H1 (cell line): ENCODE results near the gene MAPT. TPM values are rescaled to one million over a fixed set of nuclear protein-coding genes. Genes with fewer than 3 reads are reported as not detected.

Experiments
- CTCF ChIA-PET: fragments of 300-600 bp; sonication (Branson Sonifier 250); formaldehyde crosslinking; loops from one replicate; lab custom pipeline; 2021; ENCODE audit not compliant: partially characterized antibody; lab: Charles Lee
- POLR2A ChIA-PET: fragments of 300-600 bp; sonication (Branson Sonifier 250); formaldehyde crosslinking; loops from one replicate; lab custom pipeline; 2021; ENCODE audit warnings: inconsistent platforms; ENCODE audit not compliant: partially characterized antibody; lab: Charles Lee
- DNase-seq, 2 experiments: peaks; one replicate each; pipeline versions ENCODE4 v3.0.0 to v3.0.0-alpha.2; 2010 to 2022; ENCODE audit warnings: low spot score in 2 of 2, low read depth in 1 of 2, mixed read lengths in 1 of 2
- FAIRE-seq: peaks from 2 replicates; lab custom pipeline; 2011; peaks lifted over from hg19 to GRCh38; lab: Jason Lieb, UNC
- H2AFZ ChIP-seq: 2 replicates; pipeline ENCODE4 v1.8.1; 2012; ENCODE audit warnings: low read length, inconsistent platforms
- H2AK5ac ChIP-seq: 2 replicates; pipeline ENCODE4 v1.6.1; 2013; ENCODE audit warnings: low read depth, low read length
- H2BK120ac ChIP-seq: replicated peaks from 2 replicates; pipeline ENCODE3; 2013; ENCODE audit warnings: low read depth, low read length, inconsistent platforms
- H2BK12ac ChIP-seq: 2 replicates; pipeline ENCODE4 v1.6.1; 2013; ENCODE audit warnings: low read depth, low read length
- H2BK15ac ChIP-seq: 2 replicates; pipeline ENCODE4 v1.6.1; 2013; ENCODE audit warnings: low read length
- H2BK20ac ChIP-seq: 2 replicates; pipeline ENCODE4 v1.6.1; 2013; ENCODE audit warnings: low read length
- H2BK5ac ChIP-seq: 2 replicates; pipeline ENCODE4 v1.6.1; 2013; ENCODE audit warnings: low read depth, low read length
- H3K14ac ChIP-seq: 2 replicates; pipeline ENCODE4 v1.6.1; 2013; ENCODE audit warnings: inconsistent platforms; ENCODE audit not compliant: insufficient read length
- H3K18ac ChIP-seq: 2 replicates; pipeline ENCODE4 v1.6.1; 2013; ENCODE audit warnings: low read length; ENCODE audit errors: extremely low read depth
- H3K23ac ChIP-seq: 2 replicates; pipeline ENCODE4 v1.6.1; 2013; ENCODE audit warnings: inconsistent platforms; ENCODE audit not compliant: insufficient read length
- H3K23me2 ChIP-seq: 2 replicates; pipeline ENCODE4 v1.6.1; 2013; ENCODE audit warnings: low read depth, low read length
- H3K27ac ChIP-seq: 2 replicates; pipeline ENCODE4 v1.6.1; 2011; ENCODE audit warnings: low read depth, low read length, inconsistent platforms
- H3K27me3 ChIP-seq, 4 experiments: replicated peaks in 1 of 4; 1 replicate in 1 of 4; 2 replicates in 3 of 4; pipeline versions ENCODE4 v1.6.1 to v1.8.1; 2011 to 2013; ENCODE audit warnings: low read length in 3 of 4, mild to moderate bottlenecking in 3 of 4, inconsistent platforms in 2 of 4, mixed read lengths in 2 of 4, moderate library complexity in 1 of 4; ENCODE audit not compliant: control insufficient read depth in 3 of 4, insufficient read depth in 3 of 4; ENCODE audit errors: extremely low read depth in 1 of 4
- H3K36me3 ChIP-seq, 4 experiments: 2 replicates each; pipeline versions ENCODE4 v1.6.1 to v1.8.1; 2011 to 2013; ENCODE audit warnings: mild to moderate bottlenecking in 4 of 4, low read length in 3 of 4, moderate library complexity in 2 of 4, control low read depth in 1 of 4, inconsistent platforms in 1 of 4; ENCODE audit not compliant: insufficient read depth in 4 of 4, control insufficient read depth in 2 of 4
- H3K4ac ChIP-seq: replicated peaks from 2 replicates; pipeline ENCODE3; 2013; ENCODE audit warnings: low read length, low read depth, mixed read lengths, inconsistent platforms; ENCODE audit not compliant: insufficient read length
- H3K4me1 ChIP-seq, 4 experiments: replicated peaks in 1 of 4; 1 replicate in 1 of 4; 2 replicates in 3 of 4; pipeline versions ENCODE4 v1.6.1 to v1.8.1; 2011 to 2013; ENCODE audit warnings: low read length in 3 of 4, inconsistent platforms in 2 of 4, mixed read lengths in 1 of 4; ENCODE audit not compliant: insufficient read depth in 4 of 4, control insufficient read depth in 3 of 4
- H3K4me2 ChIP-seq, 2 experiments: 2 replicates each; pipeline versions ENCODE4 v1.6.1 to v1.8.1; 2011 to 2013; ENCODE audit warnings: low read depth in 2 of 2, low read length in 2 of 2, control low read depth in 1 of 2, inconsistent platforms in 1 of 2, mild to moderate bottlenecking in 1 of 2; ENCODE audit not compliant: insufficient read depth in 1 of 2
- H3K4me3 ChIP-seq, 4 experiments: fragments of 200-600, 300-600 bp in 1 of 4; sonication (generic), shearing (Covaris generic), sonication (Bioruptor Twin) in 1 of 4; 2 replicates each; pipeline versions ENCODE4 v1.5.1 to v1.8.1; 2011 to 2016; ENCODE audit warnings: low read length in 4 of 4, low read depth in 3 of 4, control low read depth in 2 of 4, inconsistent platforms in 2 of 4, mild to moderate bottlenecking in 2 of 4, mixed read lengths in 1 of 4, moderate library complexity in 1 of 4; ENCODE audit not compliant: insufficient read depth in 2 of 4; ENCODE audit errors: extremely low read depth in 1 of 4
- H3K56ac ChIP-seq: replicated peaks from 2 replicates; pipeline ENCODE3; 2013; ENCODE audit warnings: low read depth, mild to moderate bottlenecking, mixed read lengths, low read length, inconsistent platforms; ENCODE audit not compliant: insufficient read length
- H3K79me1 ChIP-seq: 2 replicates; pipeline ENCODE4 v1.6.1; 2013; ENCODE audit warnings: low read depth, low read length, control low read depth
- H3K79me2 ChIP-seq, 2 experiments: 2 replicates each; pipeline versions ENCODE4 v1.6.1 to v1.8.1; 2012 to 2013; ENCODE audit warnings: low read length in 2 of 2, mild to moderate bottlenecking in 2 of 2, inconsistent platforms in 1 of 2; ENCODE audit not compliant: insufficient read depth in 2 of 2, control insufficient read depth in 1 of 2
- H3K9ac ChIP-seq, 4 experiments: replicated peaks in 1 of 4; 1 replicate in 1 of 4; 2 replicates in 3 of 4; pipeline versions ENCODE4 v1.6.1 to v1.8.1; 2011 to 2013; ENCODE audit warnings: low read depth in 3 of 4, low read length in 3 of 4, control low read depth in 2 of 4, mild to moderate bottlenecking in 2 of 4, moderate library complexity in 2 of 4, inconsistent platforms in 1 of 4; ENCODE audit errors: extremely low read depth in 1 of 4
- H3K9me3 ChIP-seq, 2 experiments: 2 replicates each; pipeline versions ENCODE4 v1.6.1 to v1.8.1; 2012 to 2013; ENCODE audit warnings: mild to moderate bottlenecking in 2 of 2, moderate library complexity in 2 of 2, control low read depth in 1 of 2, inconsistent platforms in 1 of 2, low read depth in 1 of 2, low read length in 1 of 2, mixed read lengths in 1 of 2; ENCODE audit not compliant: insufficient read depth in 2 of 2
- H4K20me1 ChIP-seq, 2 experiments: replicated peaks in 1 of 2; 2 replicates each; pipeline versions ENCODE3 to v1.8.1; 2011 to 2013; ENCODE audit warnings: inconsistent platforms in 2 of 2, low read length in 2 of 2, mild to moderate bottlenecking in 1 of 2; ENCODE audit not compliant: insufficient read depth in 2 of 2, control insufficient read depth in 1 of 2
- H4K5ac ChIP-seq: 2 replicates; pipeline ENCODE4 v1.6.1; 2013; ENCODE audit warnings: low read length, low read depth, mixed read lengths, inconsistent platforms; ENCODE audit not compliant: insufficient read length
- H4K8ac ChIP-seq: 2 replicates; pipeline ENCODE4 v1.8.0; 2013; ENCODE audit warnings: mild to moderate bottlenecking, moderate library complexity, low read length, inconsistent platforms; ENCODE audit not compliant: insufficient read depth; ENCODE audit errors: extremely low read depth
- H4K91ac ChIP-seq: replicated peaks from 2 replicates; pipeline ENCODE3; 2013; ENCODE audit warnings: low read length, mixed read lengths, inconsistent platforms; ENCODE audit not compliant: insufficient read length
- CTBP2 ChIP-seq: IDR thresholded peaks from 2 replicates; pipeline ENCODE4 v1.7.0; 2011; ENCODE audit warnings: borderline replicate concordance, mild to moderate bottlenecking, moderate library complexity, mixed read lengths, low read length; ENCODE audit not compliant: insufficient read depth, insufficient read length
- E2F6 ChIP-seq: IDR thresholded peaks from 2 replicates; pipeline ENCODE4 v1.6.1; 2012; ENCODE audit warnings: inconsistent platforms
- FOSL1 ChIP-seq: IDR thresholded peaks from 2 replicates; pipeline ENCODE4 v1.6.1; 2011; ENCODE audit warnings: mild to moderate bottlenecking, low read depth, low read length, moderate library complexity; ENCODE audit not compliant: insufficient read depth
- GABPA ChIP-seq: IDR thresholded peaks from 2 replicates; pipeline ENCODE4 v1.6.1; 2011; ENCODE audit warnings: mild to moderate bottlenecking, low read length, moderate library complexity, borderline replicate concordance; ENCODE audit not compliant: insufficient read depth
- KDM1A ChIP-seq: fragments of 200-600, 300-600 bp; sonication (generic); IDR thresholded peaks from 2 replicates; pipeline ENCODE4 v1.7.1; 2016; ENCODE audit warnings: mild to moderate bottlenecking, low read length, borderline replicate concordance
- RNF2 ChIP-seq: fragments of 200-900, 300-1000 bp; sonication (generic); IDR thresholded peaks from 2 replicates; pipeline ENCODE4 v1.7.1; 2016; ENCODE audit warnings: borderline replicate concordance, low read depth, mild to moderate bottlenecking, antibody characterized with exemption, low read length; ENCODE audit not compliant: poor library complexity, severe bottlenecking; ENCODE audit errors: missing control alignments
- SP1 ChIP-seq: IDR thresholded peaks from 2 replicates; pipeline ENCODE4 v1.6.1; 2011; ENCODE audit warnings: low read depth, low read length
- TAF1 ChIP-seq: IDR thresholded peaks from 2 replicates; pipeline ENCODE4 v1.6.1; 2011; ENCODE audit warnings: mild to moderate bottlenecking, low read depth, low read length
- TAF7 ChIP-seq: optimal IDR thresholded peaks from 2 replicates; pipeline ENCODE3; 2011; ENCODE audit warnings: low read depth, mild to moderate bottlenecking, inconsistent platforms, low read length, moderate library complexity, borderline replicate concordance
- WGBS, 2 experiments: shearing (Covaris generic) in 1 of 2; methylation state at CpG; one replicate each; pipeline versions ENCODE4 v1.1.6 to v1.1.7; 2013 to 2015; ENCODE audit warnings: low lambda C conversion rate in 2 of 2, mixed read lengths in 2 of 2, inconsistent platforms in 1 of 2, low coverage in 1 of 2, missing lambda C conversion rate in 1 of 2; ENCODE audit not compliant: insufficient replicate concordance in 2 of 2, insufficient coverage in 1 of 2, insufficient read length in 1 of 2; ENCODE audit errors: extremely low coverage in 1 of 2, missing lambda C conversion rate in 1 of 2; 5-methylcytosine and 5-hydroxymethylcytosine counted together
- polyA plus RNA-seq, 7 experiments: library from polyadenylated mRNA; depleted of rRNA in 3 of 7; stranded (reverse) in 5 of 7; unstranded in 2 of 7; fragments of >200 nt in 5 of 7; fragments of 200-250 nt in 2 of 7; gene quantifications; 1 replicate in 5 of 7; 2 replicates in 1 of 7; 4 replicates in 1 of 7; pipeline versions ENCODE4 v1.2.1 to v1.2.3, GENCODE V29; 2011 to 2013; ENCODE audit warnings: missing spikeins in 2 of 7, mixed read lengths in 2 of 7
- total RNA-seq: library from RNA; stranded (reverse); fragmentation: NEBNext Ultra II Directional; extraction: Animal tissue kit (Norgen Biotek cat#: 25700); gene quantifications from 2 replicates; pipeline ENCODE4 v1.2.1, GENCODE V29; 2021

The MAPT gene
- total and polyA plus RNA-seq, 2 of the 8 experiments (the other 6 are each of a cell fraction or from before 2014, with no cell fraction given) = 0.54 to 1.7 TPM

DNA sequence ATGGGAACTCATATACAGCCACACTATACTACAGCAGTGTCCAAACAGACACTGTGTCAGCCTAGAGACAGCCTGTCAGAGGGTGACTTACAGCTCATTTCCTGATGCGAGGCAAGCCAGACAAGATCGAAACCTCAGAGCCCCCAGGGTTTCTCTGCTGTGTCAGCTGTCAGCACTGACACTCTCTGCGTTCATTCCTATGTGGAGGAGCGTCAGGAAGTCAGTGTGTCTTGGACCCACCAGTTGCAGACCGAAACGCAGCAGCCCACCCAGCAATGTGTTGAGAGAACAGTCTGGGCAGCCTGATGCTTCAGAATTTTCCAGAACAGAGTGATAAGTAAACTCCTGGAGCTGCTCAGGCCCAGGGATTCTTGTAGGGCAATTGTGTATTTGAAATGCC lies 20.6 kb upstream of the MAPT start:
- no peak overlapping the region for H2BK20ac ChIP-seq
- no peak overlapping the region for H3K4ac ChIP-seq
- DNase-seq (no peak), FAIRE-seq (no peak)
- no peak overlapping the region for H4K91ac ChIP-seq
- WGBS, 2 experiments = 70% methylated on average over 6 of the region's 6 CpGs; no CpG with 5 or more reads in 1 of the 2 experiments
- H3K18ac ChIP-seq = no peak overlapping the region
- no peaks in the 10 kb centered on the region for H3K79me1 ChIP-seq
- TF ChIP-seq KDM1A (no peak), CTBP2 (no peak), TAF7 (no peak), GABPA (no peak), FOSL1 (no peak), E2F6 (no peak), TAF1 (no peak), SP1 (no peak), RNF2 (no peak)
- no peak overlapping the region for H2AK5ac ChIP-seq
- ChIA-PET POLR2A (interaction anchor here (0.6 kb wide), 1 partner anchor 107 kb away, joined by 3 read pairs; no protein-coding TSS in a partner anchor), CTCF (interaction anchor here (0.7 to 1.4 kb wide), 4 partner anchors 21 to 153 kb away, joined by 3 to 5 read pairs (median 4); no protein-coding TSS in a partner anchor)
- no peak overlapping the region for H3K4me2 ChIP-seq
- no peak overlapping the region for H4K5ac ChIP-seq
- H3K4me3 ChIP-seq = no peak overlapping the region
- H3K56ac ChIP-seq = no peak overlapping the region
- H3K23ac ChIP-seq = no peak overlapping the region
- no peak overlapping the region for H2BK15ac ChIP-seq
- no peak overlapping the region for H2AFZ ChIP-seq
- peaks cover 0 to 3% of the 10 kb centered on the region in 2 experiments; a peak in 1 of 4 replicates for H3K9me3 ChIP-seq
- H2BK5ac ChIP-seq = no peak overlapping the region
- H4K8ac ChIP-seq = no peak overlapping the region
- no peak overlapping the region for H3K27ac ChIP-seq
- H4K20me1 ChIP-seq = no peaks in the 10 kb centered on the region
- no peaks in the 10 kb centered on the region for H3K23me2 ChIP-seq
- no peaks in the 10 kb centered on the region; a peak in 1 of 7 replicates for H3K4me1 ChIP-seq
- no peaks in the 10 kb centered on the region for H3K79me2 ChIP-seq
- H3K36me3 ChIP-seq = no peaks in the 10 kb centered on the region
- H3K27me3 ChIP-seq = no peaks in the 10 kb centered on the region
- no peak overlapping the region for H3K14ac ChIP-seq
- H2BK120ac ChIP-seq = no peak overlapping the region
- H3K9ac ChIP-seq = no peak overlapping the region
- no peak overlapping the region for H2BK12ac ChIP-seq
